ENCODE results near the gene CTBP2.
A peak's percentile ranks its signal among the peaks of the same experiment; 100 is the strongest.

CTBP2 gene

GRCh38 chr10:125003146-125003900, 157.0 kb downstream of the CTBP2 start:
- DNase-seq, result no peak

GRCh38 chr10:125002423-125003145, 157.8 kb downstream of the CTBP2 start:
- DNase-seq, result no peak

DNA sequence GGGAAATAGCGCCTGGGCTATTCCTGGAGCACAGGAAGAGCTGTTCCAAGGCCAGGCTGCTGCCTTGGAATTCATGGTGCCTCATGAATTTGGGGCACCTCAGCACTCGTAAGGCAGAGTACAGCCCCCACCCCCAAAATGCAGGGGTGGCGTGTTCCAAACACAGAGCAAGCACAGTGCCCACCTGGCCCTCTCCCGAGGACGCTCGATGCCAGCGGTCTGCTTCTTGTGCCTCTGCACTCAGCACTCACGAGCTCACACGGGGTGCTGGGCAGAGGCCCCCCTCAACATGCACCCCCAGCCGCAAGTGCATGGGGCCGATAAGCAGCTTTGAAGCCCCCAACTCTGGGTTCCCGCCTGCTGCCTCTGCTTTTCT, 158.3 kb downstream of the CTBP2 start:
- DNase-seq, result no peak

DNA sequence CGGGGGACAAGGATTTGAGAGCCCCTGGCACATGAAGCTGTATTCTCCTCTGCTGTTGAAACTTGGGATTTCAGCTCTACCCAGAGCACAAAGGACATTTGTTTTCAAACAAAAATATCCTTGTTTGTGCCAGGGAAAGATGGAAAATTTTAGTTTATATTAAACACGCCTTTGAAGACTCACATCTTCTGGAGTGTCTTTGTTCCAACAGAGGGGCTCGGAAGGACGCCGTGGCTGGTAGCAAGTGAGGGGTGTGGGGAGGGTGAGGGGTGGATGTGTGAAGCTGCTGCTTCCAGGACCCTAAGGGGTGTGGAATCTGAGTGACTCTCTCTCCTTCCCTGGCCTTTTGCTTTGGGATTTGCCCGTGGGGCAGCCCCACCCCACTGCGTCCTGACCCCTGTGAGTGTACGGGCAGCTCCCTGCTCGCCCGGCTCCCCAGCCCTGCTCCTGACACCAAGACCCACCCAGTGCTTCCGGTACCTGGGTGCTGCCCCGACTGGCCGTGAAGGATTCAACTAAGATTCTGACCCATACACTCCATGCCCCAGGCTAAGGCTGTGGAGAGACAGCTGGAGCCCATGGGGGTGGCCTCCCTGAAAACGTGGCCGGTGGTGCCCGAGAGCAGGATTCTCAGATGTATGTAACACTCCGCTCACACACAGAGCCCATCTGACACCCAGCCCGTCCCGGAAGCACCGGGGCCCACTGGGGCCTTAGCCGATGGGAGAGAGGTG, 158.9 kb downstream of the CTBP2 start:
- DNase-seq, result no peak

- no peak for DNase-seq
These were observed 159.7 kb downstream of the CTBP2 start for GRCh38 chr10:125000366-125001312.

GRCh38 chr10:124999433-125000365, 160.7 kb downstream of the CTBP2 start:
- DNase-seq, result no peak

- DNase-seq, result no peak
These were observed 161.6 kb downstream of the CTBP2 start for GRCh38 chr10:124998624-124999291.

- no peak for DNase-seq
These were observed 162.4 kb downstream of the CTBP2 start for GRCh38 chr10:124997771-124998623.

DNA sequence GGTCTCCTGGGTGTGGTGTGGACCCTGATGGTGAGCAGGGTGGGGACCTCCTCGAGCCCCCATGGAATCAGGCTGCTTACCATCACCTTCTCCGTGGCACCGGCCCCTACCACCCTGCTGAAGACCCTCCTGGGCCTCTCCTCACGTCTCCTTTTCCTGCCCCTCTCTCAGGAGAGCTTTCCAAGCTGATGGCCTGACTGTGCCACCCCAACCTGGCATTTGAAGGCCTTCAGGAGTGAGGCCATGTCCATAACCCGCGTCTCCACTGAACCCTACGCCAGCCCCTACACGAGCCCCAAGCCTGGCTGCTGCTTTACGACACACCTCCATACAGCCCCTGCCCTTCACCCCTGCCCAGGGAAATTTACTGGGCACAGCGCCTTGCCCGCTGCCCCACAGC, 163.1 kb downstream of the CTBP2 start:
- DNase-seq, result no peak

DNA sequence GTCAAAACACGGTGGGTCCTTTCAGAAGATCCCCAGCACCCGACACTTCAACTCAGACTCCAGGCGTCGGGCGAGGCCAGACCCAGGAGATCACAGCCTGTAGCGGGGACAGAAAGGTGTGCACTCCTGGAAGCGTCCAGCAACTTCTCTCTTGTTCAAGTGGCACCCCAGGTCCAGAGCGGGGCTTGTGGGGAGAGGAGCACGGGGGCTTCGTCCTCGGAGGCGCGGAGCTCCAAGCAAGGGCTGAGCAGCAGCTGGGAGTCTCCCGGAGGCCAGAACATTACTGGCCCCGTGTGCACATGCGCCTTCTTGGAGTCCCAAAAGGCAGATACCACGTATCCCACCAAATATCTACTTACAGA, 163.5 kb downstream of the CTBP2 start:
- no peak for DNase-seq

DNA sequence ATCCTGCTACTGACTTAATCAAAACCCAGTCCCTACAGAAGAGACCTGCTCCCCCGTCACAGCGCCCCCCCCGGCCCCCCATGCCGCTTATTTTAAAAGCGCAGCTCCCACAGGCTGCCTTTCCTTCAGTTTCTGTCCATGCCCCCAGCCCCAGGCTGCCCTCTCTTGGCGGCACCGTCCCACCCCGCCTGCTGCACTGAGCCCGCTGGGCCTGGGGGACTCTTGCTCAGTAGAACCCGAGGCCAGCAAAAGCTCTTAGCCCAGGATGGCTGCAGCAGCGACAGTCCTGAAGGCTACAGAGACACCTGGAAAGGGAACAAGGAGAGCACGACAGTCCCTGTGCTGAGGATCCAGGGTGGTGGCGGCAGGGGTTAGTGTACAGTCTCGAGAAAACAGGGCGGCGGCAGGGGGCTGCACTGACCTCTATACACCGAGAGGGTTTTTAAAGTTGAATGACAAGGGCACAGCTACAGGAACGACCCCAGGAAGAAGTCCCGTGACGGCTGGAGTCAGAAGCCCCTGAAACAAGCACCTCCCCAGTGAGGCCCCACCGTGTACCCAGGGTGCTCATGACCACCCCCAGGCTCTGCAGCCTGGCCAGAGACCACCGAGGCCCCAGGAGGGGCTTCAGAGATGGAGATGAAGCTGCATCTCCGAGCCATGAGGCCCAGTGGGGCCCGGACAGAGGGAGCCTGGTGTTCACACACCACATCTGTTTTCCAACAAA, 164.1 kb downstream of the CTBP2 start:
- DNase-seq, result no peak

DNA sequence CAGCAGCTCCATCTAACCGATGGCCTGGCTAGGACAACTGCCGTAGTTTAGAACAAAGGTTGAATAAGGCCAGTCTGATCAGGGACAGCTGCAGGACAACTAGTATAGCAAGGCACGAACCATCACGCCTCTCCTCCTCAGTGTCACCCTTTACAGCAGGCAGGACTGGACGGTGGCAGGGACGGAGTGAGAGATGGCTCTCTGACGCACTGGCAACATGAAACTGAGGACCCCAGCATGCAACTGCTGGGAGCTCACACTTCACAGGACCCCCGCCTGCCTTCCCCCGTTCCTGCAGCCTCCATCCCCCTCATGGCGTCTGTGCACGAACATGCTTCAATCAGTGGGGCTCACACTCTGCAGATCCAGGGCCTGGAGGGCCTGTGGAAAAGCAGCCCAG, 164.8 kb downstream of the CTBP2 start:
- DNase-seq, result no peak

DNA sequence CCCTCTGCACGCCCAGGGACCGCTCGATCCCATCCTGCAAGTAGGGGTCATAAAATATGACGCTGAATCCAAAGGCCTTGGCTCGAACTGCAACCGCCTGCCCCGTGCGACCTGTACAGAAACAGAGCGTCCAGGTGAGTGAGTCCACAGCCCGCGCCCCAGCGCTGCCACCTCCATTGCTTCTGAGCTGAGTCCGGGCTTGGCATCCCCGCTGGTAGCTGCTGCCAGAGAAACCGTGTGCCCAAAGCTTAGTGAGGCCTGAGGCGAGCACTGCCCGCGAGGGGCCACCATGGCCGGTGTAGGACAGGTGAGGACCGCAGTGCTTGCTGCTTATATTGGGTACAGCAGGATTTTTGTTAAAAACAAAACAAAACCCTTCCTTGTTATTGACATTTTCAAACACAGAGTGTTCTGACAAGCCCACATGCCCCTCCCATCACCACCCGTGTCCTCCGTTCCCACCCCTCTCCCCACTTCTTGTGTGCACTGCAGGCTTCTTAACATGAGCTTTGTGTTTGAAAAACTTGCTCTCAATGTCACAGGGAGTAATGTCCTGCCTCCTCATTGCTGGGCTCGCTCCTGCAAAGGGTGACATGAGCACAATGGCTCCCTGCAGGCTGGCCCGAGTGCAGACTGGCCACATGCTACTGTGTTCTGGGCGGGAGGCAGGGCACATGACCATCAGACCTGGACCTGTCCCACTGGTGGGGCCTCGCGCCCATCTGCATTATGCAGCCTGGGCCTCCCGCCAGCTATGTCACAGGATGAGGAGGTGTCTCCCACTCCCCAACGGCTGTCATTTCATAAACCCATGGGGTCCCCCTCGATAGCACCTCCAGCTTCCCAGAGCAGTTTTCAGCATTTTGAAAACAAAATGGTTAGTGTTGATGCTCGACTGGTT, 165.5 kb downstream of the CTBP2 start:
- no peak for DNase-seq

DNA sequence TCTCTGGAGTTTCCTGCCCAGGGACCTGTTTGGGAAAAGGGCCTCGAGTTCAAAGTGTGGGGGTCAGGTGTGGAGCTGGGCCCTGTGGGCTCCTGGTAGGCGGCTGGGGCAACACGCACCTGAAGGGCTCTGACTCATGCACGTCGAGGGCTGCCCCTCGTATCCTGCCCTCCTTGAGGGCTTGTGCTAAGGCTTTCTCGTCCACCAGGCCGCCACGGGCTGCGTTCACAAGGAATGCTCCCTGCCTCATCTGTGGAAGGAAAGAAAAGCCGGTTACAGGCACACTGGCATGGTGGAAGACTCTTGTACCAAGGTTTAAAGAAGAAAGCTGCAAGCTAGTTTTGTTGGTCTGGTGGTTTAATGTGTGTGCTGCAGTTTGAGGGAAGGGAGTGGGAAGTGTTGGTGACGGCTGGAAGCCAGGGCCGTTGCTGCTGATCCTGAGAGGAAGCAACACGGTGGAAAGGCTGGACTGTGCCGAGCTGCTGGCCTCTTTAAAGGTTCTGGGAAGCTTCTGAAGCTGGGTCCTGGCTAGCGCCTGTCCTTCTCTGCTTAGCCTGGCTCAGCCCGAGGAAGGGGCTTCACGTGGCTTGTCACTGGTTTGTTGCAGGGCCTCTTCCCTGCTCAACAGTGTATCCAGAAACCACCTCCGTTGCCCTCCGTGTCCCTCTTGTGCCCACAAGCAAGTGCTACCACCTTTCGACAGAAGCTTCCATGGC, 166.5 kb downstream of the CTBP2 start:
- no peak for DNase-seq

- no peak for DNase-seq
These were observed 167.0 kb downstream of the CTBP2 start for GRCh38 chr10:124993345-124993708.

- peak; percentile 89 for DNase-seq
These were observed 167.7 kb downstream of the CTBP2 start for GRCh38 chr10:124992462-124993344.

- no peak for DNase-seq
These were observed 168.5 kb downstream of the CTBP2 start for GRCh38 chr10:124991835-124992234.

Measured in NCI-H69 (cell line).